PC-3 (cell line): ENCODE measurements around the gene RCSD1. TPM values are rescaled to one million over a fixed set of nuclear protein-coding genes. Genes with fewer than 3 reads are reported as not detected.
"Not testable (repeated sequence)": the region's sequence is repeated elsewhere in the genome, so short reads cannot be mapped to it uniquely, and the experiment has no call there.

ENCODE experiments used
- ATAC-seq: fragments of 200-7000 bp; cut with Tn5 transposase; 2 replicates; pipeline ENCODE4 v1.9.1; 2020; ENCODE audit warnings: mild to moderate bottlenecking, moderate library complexity
- BruUV-seq: library from RNA; stranded (reverse); fragments of 400-500 nt; replicated peaks from 2 replicates; lab custom pipeline; 2021; lab: Mats Ljungman, UMichigan
- CTCF ChIA-PET: fragments of 300-600 bp; sonication (Branson Sonifier 250); formaldehyde crosslinking; loops from one replicate; lab custom pipeline; 2022; ENCODE audit warnings: antibody characterized with exemption; lab: Charles Lee
- POLR2A ChIA-PET: fragments of 300-600 bp; sonication (Branson Sonifier 250); formaldehyde crosslinking; loops from one replicate; lab custom pipeline; 2022; ENCODE audit warnings: antibody characterized with exemption; ENCODE audit not compliant: unreplicated experiment; lab: Charles Lee
- DNase-seq: peaks from one replicate; pipeline ENCODE4 v3.0.0-alpha.2; 2015
- H2AFZ ChIP-seq: fragments of 300-600 bp; sonication (generic); 2 replicates; pipeline ENCODE4 v1.6.0; 2016; ENCODE audit warnings: antibody characterized with exemption, low read length
- H3F3A ChIP-seq: fragments of 300-600 bp; sonication (generic); one replicate; pipeline ENCODE4 v1.6.0; 2017; ENCODE audit warnings: antibody characterized with exemption, low read length, control low read depth, mild to moderate bottlenecking; ENCODE audit not compliant: unreplicated experiment
- H3K27ac ChIP-seq: fragments of 300-600 bp; sonication (generic); 2 replicates; pipeline ENCODE4 v1.5.1; 2016; ENCODE audit warnings: mild to moderate bottlenecking, low read length
- H3K27me3 ChIP-seq: fragments of 300-600 bp; sonication (generic); 2 replicates; pipeline ENCODE4 v1.6.1; 2016; ENCODE audit warnings: low read length, mixed read lengths
- H3K36me3 ChIP-seq: fragments of 300-600 bp; sonication (generic); 2 replicates; pipeline ENCODE4 v1.6.1; 2016; ENCODE audit warnings: low read depth, mixed run types, low read length, mixed read lengths
- H3K4me1 ChIP-seq: fragments of 300-600 bp; sonication (generic); 2 replicates; pipeline ENCODE4 v1.5.1; 2016; ENCODE audit warnings: low read length; ENCODE audit not compliant: insufficient read depth
- H3K4me2 ChIP-seq: fragments of 300-600 bp; sonication (generic); 2 replicates; pipeline ENCODE4 v1.6.0; 2016; ENCODE audit warnings: low read length
- H3K4me3 ChIP-seq: fragments of 300-600 bp; sonication (generic); 2 replicates; pipeline ENCODE4 v1.5.1; 2016; ENCODE audit warnings: mild to moderate bottlenecking, low read length, mixed read lengths
- H3K79me2 ChIP-seq: fragments of 300-600 bp; sonication (generic); 2 replicates; pipeline ENCODE4 v1.6.1; 2017; ENCODE audit warnings: low read length, mixed read lengths
- H3K9ac ChIP-seq: fragments of 300-600 bp; sonication (generic); 2 replicates; pipeline ENCODE4 v1.6.0; 2016; ENCODE audit warnings: mild to moderate bottlenecking, low read length
- H3K9me2 ChIP-seq: fragments of 300-600 bp; sonication (generic); replicated peaks from 2 replicates; pipeline ENCODE4 v1.6.1; 2016; ENCODE audit warnings: mixed run types, low read length, mixed read lengths
- H3K9me3 ChIP-seq: fragments of 300-600 bp; sonication (generic); 2 replicates; pipeline ENCODE4 v1.6.1; 2016; ENCODE audit warnings: low read length, mixed read lengths
- H4K20me1 ChIP-seq: fragments of 300-600 bp; sonication (generic); 2 replicates; pipeline ENCODE4 v1.6.1; 2016; ENCODE audit warnings: low read length, mixed read lengths
- EZH2 ChIP-seq: fragments of 300-600 bp; sonication (generic); IDR thresholded peaks from one replicate; pipeline ENCODE4 v1.6.1; 2017; ENCODE audit warnings: antibody characterized with exemption, mild to moderate bottlenecking, low read length; ENCODE audit not compliant: unreplicated experiment
- EZH2phosphoT487 ChIP-seq: fragments of 300-600 bp; sonication (generic); IDR thresholded peaks from 2 replicates; pipeline ENCODE4 v1.6.1; 2018; ENCODE audit warnings: mild to moderate bottlenecking, antibody characterized with exemption, low read length, borderline replicate concordance
- intact Hi-C: fragments of 100-400 bp; cut with micrococcal nuclease; formaldehyde crosslinking; loops from 2 replicates; pipeline ENCODE4 v1.9.0; 2023
- total RNA-seq: library from RNA; depleted of rRNA; stranded (reverse); fragments of >200 nt; gene quantifications from 2 replicates; pipeline ENCODE4 v1.2.3, GENCODE V29; 2014
- TF ChIP-seq, protein P1 (sequence below): fragments of 300-600 bp; sonication (generic); conservative IDR thresholded peaks from 2 replicates; pipeline ENCODE4 v1.5.1; 2017; ENCODE audit warnings: antibody characterized with exemption, low read depth, mild to moderate bottlenecking, low read length

The RCSD1 gene
- total RNA-seq, 1 experiment from 2014 or later = not detected

DNA sequence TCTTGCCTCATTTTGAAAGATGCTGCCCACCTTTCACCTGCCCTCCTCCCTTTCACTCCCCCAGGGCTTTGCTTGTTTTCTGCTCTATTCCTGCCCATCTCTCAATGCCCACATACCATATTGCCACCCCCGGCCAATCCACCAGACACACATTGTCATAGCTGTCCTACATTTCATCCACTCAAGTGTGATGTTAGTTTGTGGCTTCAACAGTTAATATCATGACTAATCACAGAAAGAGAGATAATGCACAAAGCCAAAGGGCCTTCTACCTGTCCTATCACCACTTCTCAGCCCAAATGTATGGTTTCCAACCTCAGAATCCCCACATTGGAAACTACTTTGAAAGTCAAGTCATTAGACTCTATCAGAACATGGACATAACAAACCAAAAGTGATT lies 18.0 kb upstream of the RCSD1 start:
- Histone ChIP-seq H3K79me2 (no peaks in the 10 kb centered on the region), H3K4me1 (no peaks in the 10 kb centered on the region), H2AFZ (no peak overlapping the region), H3K4me3 (no peak overlapping the region), H3K9ac (no peak overlapping the region), H3F3A (no peaks in the 10 kb centered on the region), H4K20me1 (no peaks in the 10 kb centered on the region), H3K9me2 (no peaks in the 10 kb centered on the region), H3K9me3 (0 out of 2 replicates have a peak, but pooled peaks cover 4% of the 10 kb centered on the region), H3K36me3 (no peaks in the 10 kb centered on the region), H3K4me2 (no peak overlapping the region), H3K27me3 (peaks cover 34% of the 10 kb centered on the region), H3K27ac (no peak overlapping the region)
- no TSS peak for BruUV-seq
- intact Hi-C loops = no loop called here
- TF ChIP-seq EZH2 = no peak
- TF ChIP-seq, protein P1, sequence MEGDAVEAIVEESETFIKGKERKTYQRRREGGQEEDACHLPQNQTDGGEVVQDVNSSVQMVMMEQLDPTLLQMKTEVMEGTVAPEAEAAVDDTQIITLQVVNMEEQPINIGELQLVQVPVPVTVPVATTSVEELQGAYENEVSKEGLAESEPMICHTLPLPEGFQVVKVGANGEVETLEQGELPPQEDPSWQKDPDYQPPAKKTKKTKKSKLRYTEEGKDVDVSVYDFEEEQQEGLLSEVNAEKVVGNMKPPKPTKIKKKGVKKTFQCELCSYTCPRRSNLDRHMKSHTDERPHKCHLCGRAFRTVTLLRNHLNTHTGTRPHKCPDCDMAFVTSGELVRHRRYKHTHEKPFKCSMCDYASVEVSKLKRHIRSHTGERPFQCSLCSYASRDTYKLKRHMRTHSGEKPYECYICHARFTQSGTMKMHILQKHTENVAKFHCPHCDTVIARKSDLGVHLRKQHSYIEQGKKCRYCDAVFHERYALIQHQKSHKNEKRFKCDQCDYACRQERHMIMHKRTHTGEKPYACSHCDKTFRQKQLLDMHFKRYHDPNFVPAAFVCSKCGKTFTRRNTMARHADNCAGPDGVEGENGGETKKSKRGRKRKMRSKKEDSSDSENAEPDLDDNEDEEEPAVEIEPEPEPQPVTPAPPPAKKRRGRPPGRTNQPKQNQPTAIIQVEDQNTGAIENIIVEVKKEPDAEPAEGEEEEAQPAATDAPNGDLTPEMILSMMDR = no peak
- TF ChIP-seq EZH2phosphoT487 = no peak
- no peak for ATAC-seq
- CTCF ChIA-PET = no interaction called here
- POLR2A ChIA-PET = no interaction called here
- no peak for DNase-seq

DNA sequence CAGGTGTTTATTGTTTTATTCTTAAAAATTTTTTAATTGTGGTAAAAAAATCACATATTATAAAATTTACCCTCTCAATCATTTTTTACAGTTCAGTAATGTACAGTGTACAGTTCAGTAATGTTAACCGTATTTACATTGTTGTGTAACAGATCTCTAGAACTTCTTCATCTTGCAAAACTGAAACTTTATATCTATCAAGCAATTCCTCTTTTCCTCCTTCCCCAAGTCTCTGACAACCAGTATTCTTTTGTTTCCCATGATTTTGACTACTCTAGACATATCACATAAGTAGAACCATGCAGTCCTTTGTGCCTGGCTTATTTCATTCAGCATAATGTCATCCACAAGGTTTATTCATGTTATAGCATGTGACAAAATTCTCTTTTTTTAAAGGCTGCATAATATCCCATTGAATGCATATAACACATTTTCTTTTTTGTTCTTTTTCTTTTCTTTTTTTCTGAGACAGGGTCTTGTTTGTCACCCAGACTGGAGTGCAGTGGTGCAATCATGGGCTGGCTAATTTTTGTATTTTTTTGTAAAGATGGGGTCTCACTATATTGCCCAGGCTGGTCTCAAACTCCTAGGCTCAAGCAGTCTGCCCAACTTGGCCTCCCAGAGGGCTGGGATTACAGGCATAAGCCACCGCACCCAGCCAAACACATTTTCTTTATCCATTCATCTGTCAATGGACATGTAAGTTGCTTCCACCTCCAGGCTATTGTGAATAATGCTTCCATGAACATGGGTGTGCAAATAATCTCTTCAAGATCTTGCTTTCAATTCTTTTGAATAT lies 17.2 kb upstream of the RCSD1 start:
- no peak overlapping the region for H3K4me2 ChIP-seq
- intact Hi-C loops = no loop called here
- H3K4me1 ChIP-seq = no peaks in the 10 kb centered on the region
- H3K9me3 ChIP-seq = no peaks in the 10 kb centered on the region
- peaks cover 34% of the 10 kb centered on the region for H3K27me3 ChIP-seq
- H3K27ac ChIP-seq = no peak overlapping the region
- DNase-seq (no peak), ATAC-seq (no peak)
- no peak overlapping the region for H3K9ac ChIP-seq
- H4K20me1 ChIP-seq = no peaks in the 10 kb centered on the region
- no peaks in the 10 kb centered on the region for H3K36me3 ChIP-seq
- ChIA-PET POLR2A (no interaction called here), CTCF (no interaction called here)
- no peaks in the 10 kb centered on the region for H3F3A ChIP-seq
- BruUV-seq = no TSS peak
- TF ChIP-seq, protein P1 = no peak
- TF ChIP-seq EZH2 (no peak), EZH2phosphoT487 (no peak)
- H3K79me2 ChIP-seq = no peaks in the 10 kb centered on the region
- no peak overlapping the region for H2AFZ ChIP-seq
- no peaks in the 10 kb centered on the region for H3K9me2 ChIP-seq
- H3K4me3 ChIP-seq = no peak overlapping the region

DNA sequence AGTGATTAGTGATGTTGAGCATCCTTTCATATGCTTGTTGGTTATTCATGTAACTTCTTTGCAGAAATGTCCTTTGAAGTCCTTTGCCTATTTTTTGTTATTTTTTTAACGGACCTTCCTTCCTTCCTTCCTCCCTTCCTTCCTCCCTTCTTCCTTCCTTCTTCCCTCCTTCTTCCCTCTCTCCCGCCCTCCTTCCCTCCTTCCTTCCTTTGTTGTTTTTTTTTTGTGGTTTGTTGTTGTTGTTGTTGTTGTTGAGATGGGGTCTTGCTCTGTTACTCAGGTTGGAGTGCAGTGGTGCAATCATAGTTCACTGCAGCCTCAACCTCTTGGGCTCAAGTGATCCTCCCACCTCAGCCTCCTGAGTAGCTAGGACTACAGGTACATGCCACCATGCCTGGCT lies 16.0 kb upstream of the RCSD1 start:
- ATAC-seq, H3K4me3 ChIP-seq, POLR2A ChIA-PET, H2AFZ ChIP-seq, DNase-seq, H3K36me3 ChIP-seq, CTCF ChIA-PET, H3K4me1 ChIP-seq, H4K20me1 ChIP-seq, H3K27ac ChIP-seq, H3K4me2 ChIP-seq, H3F3A ChIP-seq, H3K9ac ChIP-seq, intact Hi-C loops, H3K9me2 ChIP-seq, BruUV-seq, H3K9me3 ChIP-seq, H3K79me2 ChIP-seq: not testable (repeated sequence)
- H3K27me3 ChIP-seq = peaks cover 32% of the 10 kb centered on the region
